ENCODE results near the gene BRSK1.
"Not testable (repeated sequence)": the region's sequence is repeated elsewhere in the genome, so short reads cannot be mapped to it uniquely, and the experiment has no call there.

Gene BRSK1

DNA sequence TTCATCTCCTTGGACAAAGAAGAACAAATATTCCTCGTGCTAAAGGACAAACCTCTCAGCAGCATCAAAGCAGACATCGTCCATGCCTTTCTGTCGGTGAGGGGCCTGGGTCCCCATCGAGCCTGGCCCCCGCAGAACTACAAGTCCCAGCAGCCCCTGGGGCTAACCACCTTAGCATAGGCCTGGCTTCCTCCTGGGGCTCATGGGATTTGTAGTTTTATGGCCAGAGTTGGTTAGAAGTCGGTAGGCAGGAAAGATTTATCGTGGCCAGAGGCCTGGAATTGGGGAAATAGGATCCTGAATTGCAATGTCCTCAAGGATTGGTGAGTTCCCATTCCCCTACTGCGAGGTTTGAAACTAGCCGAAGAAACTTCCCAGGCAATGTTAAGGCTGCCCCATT lies 21.7 kb downstream of the BRSK1 start:
- DNase-seq: no peak

- DNase-seq: no peak
These were observed 22.3 kb downstream of the BRSK1 start for GRCh38 chr19:55305983-55306562.

DNA sequence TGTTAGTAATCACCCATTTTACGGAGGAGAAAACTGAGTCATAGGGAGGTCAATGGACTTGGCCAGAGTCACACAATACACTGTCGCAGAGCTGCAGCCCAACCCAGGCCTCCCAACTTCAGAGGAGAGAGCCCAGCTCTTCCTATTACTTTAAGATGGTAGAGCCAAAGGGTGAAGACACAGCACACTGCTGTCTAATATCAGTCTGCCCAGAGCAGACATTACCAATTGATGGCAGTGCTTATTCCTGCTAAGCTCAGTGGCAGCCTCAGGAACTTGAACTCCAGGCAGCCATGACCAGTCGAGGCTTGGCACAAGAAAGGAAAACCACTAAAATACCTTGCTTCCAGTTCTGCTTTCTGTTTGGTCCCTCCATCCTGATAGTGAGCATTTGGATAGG lies 22.9 kb downstream of the BRSK1 start:
- no peak for DNase-seq

- DNase-seq: no peak
These were observed 24.5 kb downstream of the BRSK1 start for GRCh38 chr19:55308281-55308680.

- no peak for DNase-seq
These were observed 25.7 kb downstream of the BRSK1 start for GRCh38 chr19:55309448-55309847.

- DNase-seq: no peak
These were observed 26.7 kb downstream of the BRSK1 start for GRCh38 chr19:55310498-55310897.

GRCh38 chr19:55311397-55311796 lies 27.6 kb downstream of the BRSK1 start:
- DNase-seq: no peak

- DNase-seq: no peak
These were observed 28.0 kb downstream of the BRSK1 start for GRCh38 chr19:55311797-55312196.

DNA sequence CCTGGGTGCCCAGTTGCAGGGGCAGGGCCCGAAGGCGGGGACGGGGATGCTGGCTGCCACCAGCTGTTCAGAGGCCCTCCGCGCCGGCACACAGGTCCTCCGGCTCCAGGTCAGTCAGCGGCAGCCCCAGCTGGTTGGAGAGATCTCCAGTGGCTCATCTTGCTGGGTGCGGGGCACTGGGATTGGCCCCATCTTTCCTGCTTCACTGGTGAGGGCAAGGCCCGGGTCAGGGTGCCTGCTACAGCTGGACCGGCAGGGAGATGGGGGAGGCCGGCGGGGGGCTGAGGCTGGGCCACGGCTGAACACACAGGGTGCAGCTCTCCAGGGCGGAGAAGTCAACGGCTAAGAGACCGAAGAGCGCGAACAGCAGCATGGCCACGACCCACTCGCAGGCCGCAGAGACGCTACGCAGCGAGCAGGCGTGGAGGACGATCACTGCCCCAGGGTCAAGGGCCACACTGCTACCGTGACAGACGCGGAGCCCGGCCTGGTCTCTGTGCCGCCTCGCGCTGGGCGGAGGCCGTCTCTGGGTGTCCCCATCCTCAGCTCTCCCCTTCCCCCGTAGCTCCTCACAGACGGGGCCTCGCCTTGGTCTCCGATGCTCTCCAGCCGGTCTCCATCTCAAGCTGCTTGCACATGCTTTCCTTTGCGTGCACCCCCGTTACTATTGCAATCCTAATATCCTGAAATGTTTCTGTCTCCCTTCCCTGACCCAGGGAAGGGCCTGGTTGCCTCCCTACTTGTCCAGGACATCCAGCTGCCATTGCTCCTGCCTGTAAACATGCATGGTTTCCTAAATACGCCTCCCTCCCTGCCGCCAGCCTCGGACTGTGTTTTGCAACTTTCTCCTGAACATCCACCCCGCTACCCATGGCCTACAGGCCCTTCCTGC lies 29.1 kb downstream of the BRSK1 start:
- DNase-seq: no peak

GRCh38 chr19:55314396-55314795 lies 30.6 kb downstream of the BRSK1 start:
- DNase-seq: no peak

- no peak for DNase-seq
These were observed 32.2 kb downstream of the BRSK1 start for GRCh38 chr19:55315956-55316525.

DNA sequence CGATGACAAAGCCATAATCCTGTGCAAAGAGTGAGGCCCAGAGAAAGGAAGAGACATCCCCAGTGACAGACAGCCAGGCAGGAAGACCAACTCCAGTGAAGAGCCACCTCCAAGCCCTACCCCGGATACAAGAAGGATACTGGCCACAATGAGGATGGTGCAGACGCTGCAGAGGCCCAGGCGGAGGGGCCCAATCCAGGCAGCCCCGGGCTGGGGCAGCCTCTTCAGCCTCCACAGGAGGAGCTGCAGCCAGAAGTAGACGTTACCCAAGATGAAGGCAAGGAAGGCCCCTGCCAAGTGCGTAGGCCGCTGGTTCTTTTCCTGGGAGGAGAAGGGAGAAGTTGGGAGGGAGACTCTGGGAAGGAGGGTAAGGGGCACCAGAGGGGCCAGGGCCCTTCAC lies 32.8 kb downstream of the BRSK1 start:
- DNase-seq: no peak

GRCh38 chr19:55319785-55320184 lies 36.0 kb downstream of the BRSK1 start:
- no peak for DNase-seq

DNA sequence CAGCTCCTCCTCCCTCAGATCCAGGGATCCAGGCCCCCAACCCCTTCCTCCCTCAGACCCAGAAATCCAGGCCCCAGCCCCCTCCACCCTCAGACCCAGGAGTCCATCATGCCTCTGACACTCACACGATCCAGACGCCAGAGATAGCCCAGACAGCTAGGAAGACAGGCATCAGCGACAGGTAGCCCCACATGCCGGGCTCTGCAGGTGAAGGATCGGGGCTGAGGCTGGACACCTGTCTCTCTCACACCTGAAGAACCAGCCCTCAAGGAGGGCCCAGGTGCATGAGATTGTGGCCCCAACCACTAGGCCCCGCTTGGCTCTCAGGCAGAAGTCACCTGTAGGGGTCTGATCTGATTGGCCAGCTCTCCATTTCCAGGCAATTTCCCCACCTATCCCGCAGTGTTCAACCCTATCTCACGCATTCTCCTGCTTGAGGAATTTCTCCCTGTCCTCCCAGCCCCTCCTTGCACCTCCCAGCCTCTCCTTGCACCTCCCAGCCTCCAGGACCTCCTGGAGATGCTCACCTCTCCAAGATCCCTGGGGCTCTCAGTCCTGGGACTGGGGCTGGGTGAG lies 37.1 kb downstream of the BRSK1 start:
- no peak for DNase-seq

DNA sequence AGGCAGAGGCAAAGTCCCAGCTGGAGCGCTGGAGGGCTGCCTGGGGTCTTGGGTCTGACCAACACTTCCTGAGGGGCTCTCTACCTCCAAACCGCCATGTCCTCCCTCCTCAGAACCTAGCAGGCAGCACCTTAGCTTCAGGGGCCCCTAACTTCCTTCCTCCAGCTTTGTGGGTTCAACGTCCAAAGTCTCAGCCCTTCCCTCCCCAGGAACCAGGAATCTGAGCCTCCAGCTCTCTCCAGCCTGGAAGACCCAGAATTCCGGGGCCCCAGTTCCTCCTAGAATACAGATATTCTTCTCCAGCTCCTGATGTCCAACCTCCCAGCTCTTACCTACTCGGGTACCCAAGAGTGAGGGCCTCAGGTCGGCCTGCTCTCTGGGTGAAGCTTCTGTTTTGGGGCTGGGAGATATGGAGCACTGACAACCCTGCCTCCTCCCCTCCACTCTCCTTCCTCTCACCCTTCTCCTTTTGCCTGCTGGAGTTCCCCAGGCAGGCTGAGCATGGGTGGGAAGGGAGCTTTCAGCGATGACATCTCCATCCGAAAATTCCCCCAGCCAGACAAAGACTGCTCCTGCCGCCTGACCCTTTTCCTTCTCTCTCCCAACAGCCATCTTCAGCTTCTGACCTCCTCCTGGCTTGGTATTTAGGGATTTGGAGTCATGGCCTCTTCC lies 37.8 kb downstream of the BRSK1 start:
- no peak for DNase-seq

DNA sequence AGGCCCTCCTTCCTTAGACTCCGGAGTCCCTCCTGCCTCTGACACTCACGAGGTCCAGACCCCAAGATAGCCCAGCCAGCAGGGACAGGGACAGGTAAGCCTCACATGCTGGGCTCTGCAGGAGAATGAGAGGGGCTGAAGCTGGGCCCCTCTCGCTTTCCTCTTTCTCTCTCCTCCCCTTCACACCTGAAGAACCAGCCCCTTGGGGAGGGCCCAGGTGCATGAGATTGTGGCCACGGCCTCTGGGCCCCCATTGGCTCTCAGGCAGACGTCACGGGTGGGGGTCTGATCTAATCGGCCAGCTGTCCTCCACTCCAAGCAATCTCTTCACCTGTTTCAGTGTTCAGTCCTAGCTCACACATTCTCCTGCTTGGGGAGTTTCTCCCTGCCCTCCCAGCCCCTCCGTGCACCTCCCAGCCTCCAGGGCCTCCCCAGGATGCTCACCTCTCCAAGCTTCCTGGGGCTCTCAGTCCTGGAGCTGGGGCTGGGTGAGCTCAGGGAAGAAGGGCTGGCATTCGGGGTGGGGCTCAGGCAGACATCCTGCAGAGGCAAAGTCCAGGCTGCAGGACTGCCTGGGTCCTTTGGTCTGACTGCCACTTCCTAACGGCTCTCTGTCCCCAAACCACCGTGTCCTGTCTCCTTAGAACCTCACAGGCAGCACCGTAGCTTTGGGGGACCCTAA lies 38.5 kb downstream of the BRSK1 start:
- DNase-seq: no peak

DNA sequence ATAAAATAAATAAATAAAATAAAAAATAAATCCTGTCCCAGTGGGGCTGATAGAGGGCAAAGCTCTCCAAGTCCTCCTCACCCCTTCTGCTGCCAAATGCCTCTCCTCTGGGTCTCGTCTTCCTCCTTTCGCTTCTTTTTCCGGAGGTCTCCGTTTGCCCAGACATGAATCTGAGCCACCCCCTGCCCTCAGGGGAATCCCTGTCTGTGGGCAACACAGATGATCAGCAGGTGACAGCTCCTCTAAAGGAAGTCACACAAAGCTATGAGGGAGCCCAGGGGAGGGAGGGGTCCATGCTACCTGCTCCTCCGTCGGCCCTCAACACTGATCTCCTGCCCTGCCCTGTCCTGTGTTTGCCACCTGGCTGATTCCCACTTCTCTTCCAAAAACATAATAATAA lies 40.9 kb downstream of the BRSK1 start:
- DNase-seq: no peak

DNA sequence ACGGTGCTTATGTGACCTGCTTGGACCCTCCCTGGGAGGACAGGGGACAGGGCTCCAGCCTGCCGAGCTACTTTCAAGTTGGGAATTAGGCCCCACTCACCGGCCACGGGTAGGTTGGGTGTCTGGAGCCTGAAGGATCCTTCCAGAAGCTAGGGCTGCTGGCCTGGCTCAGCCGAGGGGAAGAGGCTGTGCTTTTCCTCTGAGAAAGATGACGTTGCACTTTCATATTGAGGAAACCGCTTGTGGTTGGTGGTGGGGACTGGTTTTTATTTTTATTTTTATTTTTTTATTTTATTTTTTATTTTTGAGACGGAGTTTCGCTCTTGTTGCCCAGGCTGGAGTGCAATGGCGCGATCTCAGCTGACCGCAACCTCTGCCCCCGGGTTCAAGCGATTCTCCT lies 41.4 kb downstream of the BRSK1 start, which contains the start of gene TMEM150B:
TSS of gene TMEM150B (minus strand) at position 170 of the 400 bp plus-strand sequence. CDS start 4,305 bp downstream, outside the sequence.
- DNase-seq: no peak

DNA sequence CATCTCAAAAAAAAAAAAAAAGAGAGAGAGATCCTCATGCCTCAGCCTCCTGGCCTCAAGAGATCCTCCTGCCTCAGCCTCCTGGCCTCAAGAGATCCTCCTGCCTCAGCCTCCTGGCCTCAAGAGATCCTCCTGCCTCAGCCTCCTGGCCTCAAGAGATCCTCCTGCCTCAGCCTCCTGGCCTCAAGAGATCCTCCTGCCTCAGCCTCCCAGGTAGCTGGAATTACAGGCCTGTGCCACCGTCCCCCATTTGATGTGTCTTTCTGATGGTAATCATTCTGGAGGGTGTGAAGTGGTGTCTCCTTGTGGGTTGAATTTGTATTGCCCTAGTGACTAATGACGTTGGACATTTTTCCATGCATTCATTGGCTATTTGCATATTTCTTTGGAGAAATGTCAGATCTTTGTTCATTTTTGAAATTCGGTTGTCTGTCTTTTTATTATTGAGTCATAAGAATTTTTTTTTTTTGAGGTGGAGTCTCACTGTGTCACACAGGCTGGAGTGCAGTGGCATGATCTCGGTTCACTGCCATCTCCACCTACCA lies 45.0 kb downstream of the BRSK1 start:
- DNase-seq: not testable (repeated sequence)

GRCh38 chr19:55329791-55330190 lies 46.0 kb downstream of the BRSK1 start:
- not testable (repeated sequence) for DNase-seq

DNA sequence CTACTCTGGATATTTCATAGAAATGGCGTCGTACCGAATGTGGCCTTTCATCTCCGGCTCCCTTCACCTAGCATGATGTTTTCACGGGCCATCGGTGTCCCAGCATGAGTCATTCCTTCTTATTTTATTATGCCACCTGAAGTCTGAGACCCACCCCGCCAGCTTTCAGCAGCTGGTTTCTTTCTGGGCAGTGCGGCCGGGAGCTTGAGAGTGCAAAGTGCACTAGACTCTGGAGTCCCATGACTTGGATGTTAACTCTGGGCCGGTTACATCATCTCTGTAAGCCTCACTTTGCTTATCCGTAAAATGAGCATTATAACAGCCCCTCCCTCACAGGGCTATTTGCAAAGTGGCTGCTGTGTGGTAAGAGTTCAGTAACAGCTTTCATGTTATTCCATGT lies 50.1 kb downstream of the BRSK1 start:
- no peak for DNase-seq

GRCh38 chr19:55336101-55336500 lies 52.3 kb downstream of the BRSK1 start:
- no peak for DNase-seq
